HPDE6-E6E7 (cell line): ENCODE results near the gene PSD.
"Not testable (repeated sequence)": the region's sequence is repeated elsewhere in the genome, so short reads cannot be mapped to it uniquely, and the experiment has no call there.

Source experiments
- DNase-seq: peaks from one replicate; pipeline ENCODE4 v3.0.0; 2011; ENCODE audit warnings: missing footprints; ENCODE audit errors: extremely low spot score

Gene PSD

GRCh38 chr10:102418622-102419268 is at the start of gene PSD:
PSD (minus strand) TSS chr10:102418785; CDS start chr10:102417038, 1,747 bp downstream.
- DNase-seq = no peak

DNA sequence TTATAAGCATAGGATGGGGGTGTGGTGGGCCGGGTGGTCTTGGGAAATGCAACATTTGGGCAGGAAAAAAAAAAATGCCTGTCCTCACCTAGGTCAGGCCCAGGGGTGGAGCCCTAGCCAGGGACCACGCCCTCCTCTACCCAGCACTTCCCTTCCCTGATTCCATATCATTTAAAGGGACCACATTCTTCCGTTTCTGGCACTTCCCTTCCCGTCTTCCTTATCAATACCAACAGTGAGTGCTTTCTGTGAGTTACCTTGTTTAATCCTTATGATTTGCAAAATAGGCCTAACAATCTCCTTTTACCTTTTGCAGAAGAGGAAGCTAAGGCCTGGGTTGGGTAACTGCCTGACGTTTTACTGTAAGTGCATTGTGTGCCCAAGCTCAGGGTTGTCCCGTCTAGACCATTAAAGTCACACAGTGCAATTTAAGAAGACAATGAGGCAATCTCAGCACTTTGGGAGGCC is 49.4 kb upstream of the PSD start:
- DNase-seq = no peak

- no peak for DNase-seq
These were observed 48.7 kb upstream of the PSD start for GRCh38 chr10:102467318-102467717.

DNA sequence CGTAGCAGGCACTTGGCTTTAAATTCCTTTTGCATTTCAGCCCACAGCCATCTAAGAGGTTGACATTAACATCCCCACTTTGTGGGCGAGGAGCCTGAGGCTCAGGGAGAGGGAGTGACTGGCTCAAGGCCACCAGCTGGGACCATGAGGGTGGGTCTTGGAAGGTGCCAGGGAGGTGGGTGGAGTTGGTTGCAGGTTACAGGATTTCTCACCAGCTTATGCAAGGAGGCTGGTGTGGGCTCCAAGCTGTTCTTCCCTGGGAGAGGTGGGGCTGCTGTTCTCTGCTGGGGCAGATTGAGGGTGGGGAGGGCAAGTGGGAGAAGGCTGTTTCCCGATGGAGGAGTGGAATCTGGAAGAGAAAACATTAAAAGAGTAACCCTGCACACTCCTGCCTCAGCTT is 46.9 kb upstream of the PSD start:
- DNase-seq = no peak

- DNase-seq = no peak
These were observed 45.4 kb upstream of the PSD start for GRCh38 chr10:102463983-102464382.

DNA sequence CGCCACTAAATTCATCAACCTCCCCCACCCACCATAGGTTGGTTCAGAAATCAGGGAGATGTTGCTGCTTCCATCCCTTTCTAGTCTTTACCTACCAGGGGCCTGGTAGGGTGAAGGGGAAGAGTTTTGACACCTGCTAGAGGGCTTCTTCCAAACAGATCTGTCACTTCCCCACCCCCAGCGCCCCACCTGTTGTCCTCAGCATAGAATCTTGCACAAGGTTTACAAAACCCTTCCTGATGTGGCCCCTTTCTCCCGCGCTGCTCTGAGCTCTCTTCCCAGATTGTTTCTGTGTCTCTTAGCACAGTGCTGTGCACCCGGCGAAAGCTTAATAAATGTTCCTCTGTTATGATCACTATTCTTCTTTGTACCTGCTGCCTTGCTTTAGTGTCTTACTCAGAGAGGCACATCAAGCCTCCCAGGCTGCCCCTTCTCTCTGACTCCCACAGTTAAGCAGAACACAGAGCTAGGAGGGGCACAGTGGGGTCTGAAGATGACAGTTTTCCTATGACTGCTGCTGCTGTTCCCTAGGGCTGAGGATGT is 44.0 kb upstream of the PSD start:
- no peak for DNase-seq

DNA sequence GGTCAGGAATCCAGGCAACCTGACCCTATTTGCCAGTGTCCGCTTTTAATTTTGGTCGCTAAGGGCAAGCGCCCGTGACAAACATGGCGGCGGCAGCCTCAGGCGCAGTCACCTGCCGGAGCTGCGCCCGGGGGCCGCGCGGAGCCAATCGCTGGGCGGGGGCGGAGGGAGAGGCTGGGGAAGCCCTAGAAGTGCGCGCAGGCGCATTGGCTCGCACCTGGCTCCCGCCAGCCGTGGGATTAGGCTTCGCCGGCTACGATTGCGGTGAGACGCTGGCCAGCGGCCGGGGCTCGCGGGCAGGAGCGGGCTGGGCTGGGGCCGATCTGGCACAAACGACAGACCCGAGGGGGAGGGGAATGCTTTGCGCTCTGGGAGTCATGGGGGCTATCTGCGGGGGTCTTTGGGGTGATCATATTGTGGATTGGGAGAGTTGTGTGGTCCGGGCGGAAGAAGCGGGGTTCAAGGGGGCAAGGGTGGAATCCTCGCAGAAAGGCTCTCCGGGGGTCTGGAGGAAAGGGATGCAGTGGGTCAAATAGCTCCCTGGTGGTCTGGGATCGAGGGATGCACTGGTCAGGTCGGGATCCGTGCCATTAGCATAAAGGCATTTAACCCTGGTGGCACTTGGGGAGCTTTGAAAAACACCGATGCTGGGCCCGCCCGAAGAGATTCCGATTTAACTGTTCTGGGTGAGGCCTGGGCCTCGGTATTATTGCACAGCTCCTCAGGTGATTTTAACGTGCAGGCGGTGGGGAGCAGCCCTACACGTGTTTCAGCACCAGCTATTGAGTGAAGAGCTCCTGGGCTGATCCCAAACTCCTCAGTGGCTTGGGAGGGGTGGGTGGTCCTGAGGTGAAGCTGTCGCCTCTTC is 42.8 kb upstream of the PSD start:
- DNase-seq = peak; percentile 99

GRCh38 chr10:102460836-102461186 is 42.2 kb upstream of the PSD start:
- no peak for DNase-seq

DNA sequence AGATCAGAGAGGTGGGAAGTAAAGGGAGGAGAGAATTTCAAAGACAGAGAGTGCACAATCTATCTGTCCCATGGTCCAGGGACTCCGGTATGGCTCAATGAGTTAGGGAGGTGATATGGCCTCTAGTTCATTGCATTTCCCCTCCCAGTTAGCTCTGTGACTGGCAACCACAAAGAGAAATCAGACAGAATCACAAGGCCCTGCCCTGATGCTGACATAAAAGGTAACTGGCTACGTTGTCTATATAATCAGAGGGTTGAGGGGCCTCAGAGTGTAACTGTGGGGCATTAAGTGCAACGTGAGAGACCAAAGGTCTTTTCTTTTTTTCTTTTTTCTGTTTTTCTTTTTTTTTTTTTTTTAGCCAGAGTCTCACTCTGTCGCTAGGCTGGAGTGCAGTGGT is 40.1 kb upstream of the PSD start:
- DNase-seq = no peak

- DNase-seq = no peak
These were observed 39.1 kb upstream of the PSD start for GRCh38 chr10:102457591-102458150.

DNA sequence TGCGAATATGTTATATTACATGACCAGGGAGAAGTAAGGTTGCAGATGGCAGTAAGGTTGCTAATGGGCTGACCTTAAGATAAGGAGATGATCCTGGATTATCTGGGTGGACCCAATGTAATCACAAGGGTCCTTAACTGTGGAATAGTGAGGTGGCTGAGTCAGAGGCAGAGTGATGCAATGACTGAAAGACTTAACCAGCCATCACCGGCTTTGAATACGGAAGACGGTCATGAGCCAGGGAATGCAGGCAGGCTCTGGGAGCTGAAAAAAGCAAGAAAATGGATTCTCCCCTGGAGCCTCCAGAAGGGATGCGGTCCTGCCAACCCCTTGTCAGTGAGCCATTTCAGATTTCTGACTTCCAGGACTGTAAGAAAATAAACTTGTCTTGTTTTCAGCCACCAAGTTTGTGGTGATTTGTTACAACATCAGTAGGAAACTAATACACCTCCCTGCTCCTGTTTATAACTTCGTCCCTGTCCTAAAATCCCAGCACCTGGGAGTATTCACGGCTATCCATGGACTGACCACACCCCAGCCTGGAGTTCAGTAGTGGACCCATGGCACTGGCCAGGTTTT is 37.4 kb upstream of the PSD start:
- no peak for DNase-seq

DNA sequence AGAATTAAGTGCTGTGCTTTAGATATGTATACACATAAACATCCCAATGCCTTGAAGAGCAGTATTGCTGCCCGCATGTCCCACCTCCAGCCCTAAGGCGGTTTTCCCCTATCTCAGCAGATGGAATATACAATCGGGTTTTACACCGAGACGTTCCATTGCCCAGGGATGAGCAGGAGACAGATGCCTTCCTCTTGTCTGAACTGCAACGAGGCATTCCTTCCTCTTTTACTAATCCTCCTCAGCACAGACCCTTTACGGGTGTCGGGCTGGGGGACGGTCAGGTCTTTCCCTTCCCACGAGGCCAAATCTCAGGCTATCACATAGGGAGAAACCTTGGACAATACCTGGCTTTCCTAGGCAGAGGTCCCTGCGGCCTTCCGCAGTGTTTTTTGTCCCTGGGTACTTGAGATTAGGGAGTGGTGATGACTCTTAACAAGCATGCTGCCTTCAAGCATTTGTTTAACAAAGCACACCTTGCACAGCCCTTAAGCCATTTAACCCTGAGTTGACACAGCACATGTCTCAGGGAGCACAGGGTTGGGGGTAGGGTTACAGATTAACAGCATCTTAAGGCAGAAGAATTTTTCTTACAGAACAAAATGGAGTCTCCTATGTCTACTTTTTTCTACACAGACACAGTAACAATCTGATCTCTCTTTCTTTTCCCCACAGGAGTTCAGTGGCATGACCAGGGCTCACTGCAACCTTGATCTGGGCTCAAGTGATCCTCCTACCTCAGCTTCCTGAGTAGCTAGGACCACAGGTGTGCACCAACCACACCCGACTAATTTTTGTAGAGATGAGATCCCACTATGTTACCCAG is 36.3 kb upstream of the PSD start:
- not testable (repeated sequence) for DNase-seq

DNA sequence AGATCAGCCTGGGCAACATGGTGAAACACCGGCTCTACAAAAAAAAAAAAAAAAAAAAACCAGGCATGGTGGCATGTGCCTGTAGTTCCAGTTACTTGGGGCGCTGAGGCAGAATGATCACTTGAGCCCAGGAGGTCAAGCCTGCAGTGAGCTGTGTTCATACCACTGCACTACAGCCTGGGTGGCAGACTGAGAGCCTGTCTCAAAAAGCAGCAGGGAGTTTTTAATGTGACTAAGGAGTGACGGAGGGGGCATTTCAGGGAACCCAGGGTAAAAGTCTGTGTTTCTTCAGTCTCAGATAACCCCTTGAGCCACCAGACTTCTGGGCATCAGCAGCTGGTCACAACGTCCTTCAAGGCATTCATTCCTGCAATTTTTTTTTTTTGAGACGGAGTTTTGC is 34.9 kb upstream of the PSD start:
- DNase-seq = no peak

- no peak for DNase-seq
These were observed 34.2 kb upstream of the PSD start for GRCh38 chr10:102452672-102453340.

- DNase-seq = no peak
These were observed 32.8 kb upstream of the PSD start, which contains the start of gene C10orf95 for GRCh38 chr10:102451105-102451969. C10orf95 (minus strand) TSS chr10:102451543; CDS start chr10:102451093, 450 bp downstream.

DNA sequence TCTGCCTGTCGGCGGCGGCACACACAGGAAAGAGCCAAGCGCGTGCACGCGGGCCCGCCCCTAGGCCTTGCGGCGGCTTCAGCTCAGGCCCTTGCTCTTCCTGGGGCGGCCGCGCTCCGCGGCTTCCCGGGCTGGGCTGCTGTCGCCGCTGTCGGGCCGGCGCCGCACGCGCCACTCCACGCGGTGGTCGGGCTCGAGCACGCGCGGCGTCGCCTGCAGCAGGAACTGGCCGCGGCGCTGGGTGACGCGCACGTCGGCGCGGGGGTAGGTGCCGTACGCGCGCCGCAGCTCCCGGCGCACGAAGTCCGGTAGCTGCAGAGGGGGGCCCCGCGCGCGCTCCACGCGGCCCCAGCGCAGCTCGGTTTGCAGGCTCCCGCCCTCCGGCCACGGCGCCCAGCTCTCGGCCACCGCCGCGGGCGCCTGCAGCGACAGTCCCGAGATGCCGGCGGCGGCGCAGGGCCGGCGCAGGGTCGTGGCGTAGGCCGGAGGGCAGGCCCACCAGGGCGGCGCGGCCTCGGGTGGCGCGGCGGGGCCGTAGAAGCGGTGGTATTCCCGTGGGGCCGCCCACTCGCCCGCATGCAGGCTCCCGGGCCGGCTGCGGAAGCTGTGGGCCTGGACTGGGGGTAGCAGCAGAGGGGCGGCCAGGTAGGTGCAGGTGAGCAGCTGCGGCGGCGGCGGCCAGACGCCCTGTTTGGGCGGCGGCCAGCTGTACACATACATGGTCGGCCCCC is 32.0 kb upstream of the PSD start:
- peak; percentile 67 for DNase-seq

GRCh38 chr10:102450124-102450373 is 31.5 kb upstream of the PSD start:
- DNase-seq = no peak

DNA sequence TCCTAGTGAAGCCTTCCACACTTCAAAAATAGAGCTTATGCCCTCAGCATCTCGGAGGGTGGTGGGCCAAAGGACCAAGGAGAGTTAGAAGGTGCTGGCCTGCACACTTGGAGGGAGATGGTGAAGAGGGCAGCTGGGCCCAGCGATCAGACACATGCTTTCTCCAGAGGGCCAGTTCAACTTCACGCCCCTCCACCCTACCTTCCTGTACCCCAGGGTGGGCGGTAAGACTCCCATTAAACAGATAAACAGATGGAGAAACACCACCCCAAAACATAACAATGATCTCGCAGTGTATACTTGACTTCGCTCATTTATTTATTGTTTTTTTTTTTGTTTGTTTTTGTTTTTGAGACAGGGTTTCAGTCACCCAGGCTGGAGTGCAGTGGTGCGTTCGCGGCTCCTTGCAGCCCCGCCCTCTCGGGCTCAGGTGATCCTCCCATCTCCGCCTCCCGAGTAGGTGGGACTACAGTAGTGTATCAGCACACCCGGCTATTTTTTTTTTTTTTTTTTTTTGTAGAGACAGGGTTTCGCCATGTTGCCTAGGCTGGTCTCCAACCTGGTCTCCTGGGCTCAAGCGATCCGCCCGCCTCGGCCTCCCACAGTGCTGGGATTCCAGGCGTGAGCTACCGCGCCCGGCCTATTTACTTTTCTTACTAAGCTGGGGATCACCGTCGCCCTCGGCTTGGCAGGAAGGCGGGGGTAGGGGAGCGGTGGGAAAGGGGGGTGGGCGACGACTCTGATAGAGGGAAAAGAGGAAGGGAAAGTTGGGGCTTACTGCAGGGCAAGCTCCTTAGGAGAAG is 30.9 kb upstream of the PSD start:
- no peak for DNase-seq
